Stomach (tissue), 4 donors: ENCODE measurements around the gene ARID5B.

Experiments
- EP300 ChIP-seq: sonication (generic); formaldehyde crosslinking; IDR thresholded peaks from one replicate; pipeline ENCODE4 v1.6.1; 2017; ENCODE audit warnings: antibody characterized with exemption
- POLR2A ChIP-seq, 4 donors: fragments of 450-650 bp; IDR thresholded peaks; one replicate each; pipeline ENCODE4 v1.6.1; 2016; ENCODE audit warnings: antibody characterized with exemption in 4 of 4, control low read depth in 2 of 4, mild to moderate bottlenecking in 1 of 4, moderate library complexity in 1 of 4
- POLR2AphosphoS5 ChIP-seq, 3 donors: sonication (generic); formaldehyde crosslinking; IDR thresholded peaks; one replicate each; pipeline ENCODE4 v1.6.1; 2016; ENCODE audit warnings: antibody characterized with exemption in 3 of 3
- TF ChIP-seq, protein P1 (sequence below), 7 experiments: fragments of 450-650 bp in 4 of 7; fragments of 200-600 bp in 3 of 7; sonication (generic) in 3 of 7; IDR thresholded peaks; one replicate each; pipeline ENCODE4 v1.5.1; 2016 to 2019; ENCODE audit warnings: antibody characterized with exemption in 7 of 7, control low read depth in 2 of 7, mild to moderate bottlenecking in 1 of 7

DNA sequence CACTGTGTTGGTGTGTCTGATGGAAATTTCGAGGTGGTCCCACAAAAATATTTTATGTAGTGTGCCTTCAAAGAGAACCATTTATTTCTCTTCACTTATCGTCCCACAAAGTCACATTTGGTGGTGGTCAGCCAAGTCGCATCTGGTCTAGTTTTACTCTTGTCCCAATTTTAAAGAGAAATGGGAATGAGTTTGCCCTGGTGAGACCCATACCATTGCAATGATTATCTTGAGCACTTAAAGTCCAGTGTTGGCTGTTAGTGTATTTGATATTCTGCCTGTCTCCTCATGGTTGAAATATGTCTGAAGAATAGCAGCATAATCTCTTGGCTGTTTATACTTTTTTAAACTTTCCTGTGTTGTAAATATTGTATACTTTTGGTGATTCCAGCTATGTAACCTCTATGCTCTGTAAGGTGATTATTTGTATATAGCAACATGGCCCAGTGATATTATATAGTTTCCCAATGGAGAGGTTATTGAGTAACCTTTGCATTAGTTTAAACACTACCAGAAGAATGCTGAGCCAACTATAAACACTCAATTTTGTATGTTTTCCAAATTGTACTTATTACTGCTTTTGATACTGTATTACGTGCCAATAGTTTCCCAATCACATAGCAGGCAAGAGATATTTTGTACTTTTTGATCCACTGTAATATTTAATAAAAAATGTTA, 194.9 kb downstream of the ARID5B start:
- TF ChIP-seq, protein P1, sequence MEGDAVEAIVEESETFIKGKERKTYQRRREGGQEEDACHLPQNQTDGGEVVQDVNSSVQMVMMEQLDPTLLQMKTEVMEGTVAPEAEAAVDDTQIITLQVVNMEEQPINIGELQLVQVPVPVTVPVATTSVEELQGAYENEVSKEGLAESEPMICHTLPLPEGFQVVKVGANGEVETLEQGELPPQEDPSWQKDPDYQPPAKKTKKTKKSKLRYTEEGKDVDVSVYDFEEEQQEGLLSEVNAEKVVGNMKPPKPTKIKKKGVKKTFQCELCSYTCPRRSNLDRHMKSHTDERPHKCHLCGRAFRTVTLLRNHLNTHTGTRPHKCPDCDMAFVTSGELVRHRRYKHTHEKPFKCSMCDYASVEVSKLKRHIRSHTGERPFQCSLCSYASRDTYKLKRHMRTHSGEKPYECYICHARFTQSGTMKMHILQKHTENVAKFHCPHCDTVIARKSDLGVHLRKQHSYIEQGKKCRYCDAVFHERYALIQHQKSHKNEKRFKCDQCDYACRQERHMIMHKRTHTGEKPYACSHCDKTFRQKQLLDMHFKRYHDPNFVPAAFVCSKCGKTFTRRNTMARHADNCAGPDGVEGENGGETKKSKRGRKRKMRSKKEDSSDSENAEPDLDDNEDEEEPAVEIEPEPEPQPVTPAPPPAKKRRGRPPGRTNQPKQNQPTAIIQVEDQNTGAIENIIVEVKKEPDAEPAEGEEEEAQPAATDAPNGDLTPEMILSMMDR (IDR thresholded peaks at IDR 0.05): no peak
- no peak for TF ChIP-seq POLR2AphosphoS5 (IDR thresholded peaks at IDR 0.05)
- no peak for TF ChIP-seq POLR2A (IDR thresholded peaks at IDR 0.05)
- no peak for TF ChIP-seq EP300
